SU-DHL-6 (cell line): ENCODE results near the gene ZCCHC4.

Source experiments
- CTCF ChIP-seq: fragments of 200-600 bp; sonication (generic); IDR thresholded peaks from one replicate; pipeline ENCODE4 v1.5.1; 2017; ENCODE audit warnings: antibody characterized with exemption, mild to moderate bottlenecking, low read length, moderate library complexity; ENCODE audit not compliant: insufficient read depth, poor library complexity, severe bottlenecking
- EZH2phosphoT487 ChIP-seq: fragments of 200-600 bp; sonication (generic), shearing (Covaris generic); conservative IDR thresholded peaks from 2 replicates; pipeline ENCODE4 v1.6.1; 2018; ENCODE audit warnings: mild to moderate bottlenecking, antibody characterized with exemption, low read length, moderate library complexity, mixed read lengths

GRCh38 chr4:25399510-25399909, 86.9 kb downstream of the ZCCHC4 start:
- no peak for TF ChIP-seq EZH2phosphoT487
- no peak for TF ChIP-seq CTCF
